Neuronal stem cell (in vitro differentiated cells): Measurements from ENCODE around the gene WNT8B.

ENCODE experiments used
- DNase-seq: peaks from one replicate; pipeline ENCODE4 v3.0.0-alpha.2; 2013; ENCODE audit warnings: low spot score
- H2AFZ ChIP-seq: one replicate; pipeline ENCODE4 v1.6.1; 2013; ENCODE audit warnings: mild to moderate bottlenecking, low read length, inconsistent platforms
- H2AK5ac ChIP-seq: 2 replicates; pipeline ENCODE4 v1.6.1; 2013; ENCODE audit warnings: low read depth, mild to moderate bottlenecking, inconsistent platforms, low read length, moderate library complexity, mixed read lengths
- H2BK120ac ChIP-seq: 2 replicates; pipeline ENCODE4 v1.6.1; 2013; ENCODE audit warnings: low read depth, mild to moderate bottlenecking, inconsistent platforms, low read length, moderate library complexity, mixed read lengths
- H2BK12ac ChIP-seq: one replicate; pipeline ENCODE4 v1.6.1; 2013; ENCODE audit warnings: low read length, inconsistent platforms
- H2BK15ac ChIP-seq: 2 replicates; pipeline ENCODE4 v1.6.1; 2013; ENCODE audit warnings: mild to moderate bottlenecking, low read length, inconsistent platforms, mixed read lengths
- H2BK5ac ChIP-seq: one replicate; pipeline ENCODE4 v1.6.1; 2013; ENCODE audit warnings: inconsistent platforms, mild to moderate bottlenecking, low read length, moderate library complexity
- H3K14ac ChIP-seq: one replicate; pipeline ENCODE4 v1.6.1; 2013; ENCODE audit warnings: low read length, inconsistent platforms
- H3K18ac ChIP-seq: 2 replicates; pipeline ENCODE4 v1.6.1; 2013; ENCODE audit warnings: low read length, inconsistent platforms
- H3K23ac ChIP-seq: 2 replicates; pipeline ENCODE4 v1.6.1; 2013; ENCODE audit warnings: low read depth, mild to moderate bottlenecking, mixed read lengths, low read length, inconsistent platforms; ENCODE audit not compliant: poor library complexity
- H3K27ac ChIP-seq: replicated peaks from 3 replicates; pipeline ENCODE4 v1.5.1; 2013; ENCODE audit warnings: low read length, inconsistent platforms
- H3K27me3 ChIP-seq, 3 experiments: 2 replicates each; pipeline ENCODE4 v1.6.1; 2013; ENCODE audit warnings: low read length in 3 of 3, mild to moderate bottlenecking in 2 of 3, inconsistent platforms in 1 of 3, low read depth in 1 of 3, mixed read lengths in 1 of 3, moderate library complexity in 1 of 3; ENCODE audit not compliant: control insufficient read depth in 3 of 3, insufficient read depth in 3 of 3
- H3K36me3 ChIP-seq, 2 donors: replicated peaks in 1 of 2; 2 replicates each; pipeline ENCODE4 v1.6.1; 2013; ENCODE audit warnings: low read length in 2 of 2; ENCODE audit not compliant: control insufficient read depth in 2 of 2, insufficient read depth in 2 of 2
- H3K4ac ChIP-seq: 2 replicates; pipeline ENCODE4 v1.6.1; 2013; ENCODE audit warnings: inconsistent platforms, mild to moderate bottlenecking, low read length, moderate library complexity
- H3K4me1 ChIP-seq, 2 donors: 1 replicate in 1 of 2; 2 replicates in 1 of 2; pipeline ENCODE4 v1.6.1; 2013; ENCODE audit warnings: low read length in 2 of 2, low read depth in 1 of 2; ENCODE audit not compliant: control insufficient read depth in 2 of 2, insufficient read depth in 1 of 2
- H3K4me2 ChIP-seq: one replicate; pipeline ENCODE4 v1.6.1; 2013; ENCODE audit warnings: mild to moderate bottlenecking, low read length, inconsistent platforms; ENCODE audit not compliant: insufficient read depth, poor library complexity, severe bottlenecking
- H3K4me3 ChIP-seq, 2 donors: 2 replicates each; pipeline ENCODE4 v1.5.1; 2013; ENCODE audit warnings: low read length in 2 of 2, mild to moderate bottlenecking in 2 of 2, inconsistent platforms in 1 of 2, moderate library complexity in 1 of 2
- H3K79me1 ChIP-seq: one replicate; pipeline ENCODE4 v1.6.1; 2013; ENCODE audit warnings: low read depth, mild to moderate bottlenecking, inconsistent platforms, low read length, moderate library complexity
- H3K9ac ChIP-seq: one replicate; pipeline ENCODE4 v1.6.1; 2013; ENCODE audit warnings: mild to moderate bottlenecking, low read depth, low read length, inconsistent platforms; ENCODE audit not compliant: poor library complexity
- H3K9me3 ChIP-seq, 2 donors: replicated peaks in 1 of 2; 2 replicates each; pipeline versions ENCODE3 to v1.6.1; 2013; ENCODE audit warnings: low read length in 2 of 2, mild to moderate bottlenecking in 2 of 2, inconsistent platforms in 1 of 2, low read depth in 1 of 2, mixed read lengths in 1 of 2, moderate library complexity in 1 of 2; ENCODE audit not compliant: control insufficient read depth in 2 of 2, insufficient read depth in 1 of 2
- H4K8ac ChIP-seq: one replicate; pipeline ENCODE4 v1.6.1; 2013; ENCODE audit warnings: low read depth, mild to moderate bottlenecking, inconsistent platforms, low read length, moderate library complexity
- H4K91ac ChIP-seq: one replicate; pipeline ENCODE4 v1.6.1; 2013; ENCODE audit warnings: low read length, low read depth, mild to moderate bottlenecking, inconsistent platforms; ENCODE audit not compliant: poor library complexity
- WGBS, 2 donors: extraction: QIAGEN DNeasy Blood & Tissue Kit; methylation state at CpG; one replicate each; pipeline ENCODE4 v1.1.7; 2013; ENCODE audit warnings: missing lambda C conversion rate in 2 of 2, mixed read lengths in 1 of 2; ENCODE audit not compliant: insufficient read length in 2 of 2, insufficient replicate concordance in 1 of 2; ENCODE audit errors: extremely low coverage in 2 of 2; 5-methylcytosine and 5-hydroxymethylcytosine counted together

WNT8B gene

GRCh38 chr10:100468978-100469377, 6.2 kb downstream of the WNT8B start:
- no peak overlapping the region for H3K14ac ChIP-seq
- no peaks in the 10 kb centered on the region for H3K79me1 ChIP-seq
- H3K18ac ChIP-seq: no peak overlapping the region
- no peak overlapping the region for H2BK120ac ChIP-seq
- H3K23ac ChIP-seq: no peak overlapping the region
- no peak overlapping the region for H3K4me2 ChIP-seq
- no peaks in the 10 kb centered on the region for H3K4me1 ChIP-seq
- H2AFZ ChIP-seq: no peak overlapping the region
- H2BK5ac ChIP-seq: no peak overlapping the region
- H3K27ac ChIP-seq: no peak overlapping the region
- H4K91ac ChIP-seq: no peak overlapping the region
- H4K8ac ChIP-seq: no peak overlapping the region
- H2BK15ac ChIP-seq: no peak overlapping the region
- no peaks in the 10 kb centered on the region for H3K9me3 ChIP-seq
- no peak overlapping the region for H2AK5ac ChIP-seq
- no peak overlapping the region for H3K9ac ChIP-seq
- no peak for DNase-seq
- peaks cover 0 to 54% (median 0%) of the 10 kb centered on the region in 3 experiments for H3K27me3 ChIP-seq
- H3K4me3 ChIP-seq: no peak overlapping the region
- no peak overlapping the region for H3K4ac ChIP-seq
- no peaks in the 10 kb centered on the region for H3K36me3 ChIP-seq
- H2BK12ac ChIP-seq: no peak overlapping the region

GRCh38 chr10:100469756-100470155, 6.9 kb downstream of the WNT8B start:
- Histone ChIP-seq H2AK5ac (no peak overlapping the region), H2BK12ac (no peak overlapping the region), H3K4ac (no peak overlapping the region), H3K27ac (no peak overlapping the region), H3K4me3 (no peak overlapping the region), H3K79me1 (no peaks in the 10 kb centered on the region), H3K9ac (no peak overlapping the region), H2BK15ac (no peak overlapping the region), H3K14ac (no peak overlapping the region), H3K4me2 (no peak overlapping the region), H3K23ac (no peak overlapping the region), H2AFZ (no peak overlapping the region), H3K36me3 (no peaks in the 10 kb centered on the region), H3K18ac (no peak overlapping the region), H3K9me3 (no peaks in the 10 kb centered on the region), H3K27me3 (peaks cover 0 to 47% (median 0%) of the 10 kb centered on the region in 3 experiments), H2BK5ac (no peak overlapping the region), H3K4me1 (no peaks in the 10 kb centered on the region), H2BK120ac (no peak overlapping the region), H4K91ac (no peak overlapping the region), H4K8ac (no peak overlapping the region)
- DNase-seq: no peak
- no CpG with 5 or more reads among the region's 1 CpG for WGBS, 2 donors

DNA sequence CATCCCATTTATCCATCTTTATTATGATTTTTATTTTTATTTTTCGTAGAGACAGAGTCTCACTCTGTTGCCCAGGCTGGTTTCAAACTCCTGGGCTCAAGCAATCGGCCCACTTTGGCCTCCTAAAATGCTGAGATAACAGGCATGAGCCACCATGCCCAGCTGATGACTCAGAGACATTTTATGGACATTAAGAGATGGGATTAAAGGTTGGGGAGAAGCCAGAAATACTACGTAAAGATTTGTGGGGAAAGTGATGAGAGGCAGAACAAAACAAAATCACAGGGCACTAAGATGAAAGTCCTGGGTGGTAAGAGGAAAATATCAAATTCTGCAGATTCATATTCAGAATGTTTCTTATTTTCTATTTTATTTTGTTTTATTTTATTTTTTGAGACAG, 7.6 kb downstream of the WNT8B start:
- Histone ChIP-seq H2BK5ac (no peak overlapping the region), H3K18ac (no peak overlapping the region), H3K4ac (no peak overlapping the region), H3K36me3 (no peaks in the 10 kb centered on the region), H4K91ac (no peak overlapping the region), H3K9ac (no peak overlapping the region), H4K8ac (no peak overlapping the region), H2AFZ (no peak overlapping the region), H3K27me3 (peaks cover 0 to 41% (median 0%) of the 10 kb centered on the region in 3 experiments), H3K14ac (no peak overlapping the region), H3K4me1 (no peaks in the 10 kb centered on the region), H2BK15ac (no peak overlapping the region), H3K9me3 (no peaks in the 10 kb centered on the region), H2AK5ac (no peak overlapping the region), H3K4me3 (no peak overlapping the region), H2BK12ac (no peak overlapping the region), H3K23ac (no peak overlapping the region), H2BK120ac (no peak overlapping the region), H3K27ac (no peak overlapping the region), H3K4me2 (no peak overlapping the region), H3K79me1 (no peaks in the 10 kb centered on the region)
- no CpG with 5 or more reads among the region's 3 CpGs for WGBS, 2 donors
- no peak for DNase-seq

DNA sequence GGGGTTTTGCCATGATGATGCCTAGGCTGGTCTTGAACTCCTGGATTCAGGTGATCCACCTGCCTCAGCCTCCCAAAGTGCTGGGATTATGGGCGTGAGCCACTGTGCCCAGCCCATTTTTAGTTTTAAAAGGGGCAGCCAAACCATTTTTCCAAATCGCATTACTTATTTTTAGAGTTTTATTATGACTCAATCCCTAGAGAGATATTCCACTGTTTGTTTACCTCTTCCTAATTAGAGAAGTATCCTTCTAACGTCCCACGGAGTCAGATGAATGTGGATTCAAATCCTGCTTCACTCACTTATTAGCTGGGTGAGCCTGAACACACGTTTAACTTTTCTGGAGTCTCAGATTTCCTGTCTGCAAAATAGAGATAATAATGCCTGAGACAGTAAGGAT, 15.2 kb downstream of the WNT8B start:
- DNase-seq: no peak
- H2BK5ac ChIP-seq: no peak overlapping the region
- H3K9me3 ChIP-seq: no peaks in the 10 kb centered on the region
- H3K79me1 ChIP-seq: peaks cover 2% of the 10 kb centered on the region
- H4K8ac ChIP-seq: no peak overlapping the region
- peaks cover 7 to 9% of the 10 kb centered on the region in 2 donors for H3K4me1 ChIP-seq
- H2BK15ac ChIP-seq: no peak overlapping the region
- H3K27me3 ChIP-seq: peaks cover 6 to 43% (median 33%) of the 10 kb centered on the region in 3 experiments
- no CpG with 5 or more reads among the region's 5 CpGs for WGBS, 2 donors
- no peak overlapping the region for H3K14ac ChIP-seq
- no peak overlapping the region for H3K4me3 ChIP-seq
- H2AFZ ChIP-seq: no peak overlapping the region
- no peak overlapping the region for H3K4ac ChIP-seq
- no peak overlapping the region for H3K4me2 ChIP-seq
- no peak overlapping the region for H3K27ac ChIP-seq
- H2BK12ac ChIP-seq: no peak overlapping the region
- H2BK120ac ChIP-seq: no peak overlapping the region
- H3K18ac ChIP-seq: no peak overlapping the region
- no peak overlapping the region for H3K23ac ChIP-seq
- no peak overlapping the region for H2AK5ac ChIP-seq
- H4K91ac ChIP-seq: no peak overlapping the region
- no peaks in the 10 kb centered on the region for H3K36me3 ChIP-seq
- H3K9ac ChIP-seq: no peak overlapping the region
